Dedifferentiated amniotic fluid mesenchymal stem cell (primary cell): Measurements from ENCODE around the gene MYO3B.
"Not testable (repeated sequence)": the region's sequence is repeated elsewhere in the genome, so short reads cannot be mapped to it uniquely, and the experiment has no call there.

ENCODE experiments used
- DNase-seq: peaks from one replicate; pipeline ENCODE4 v3.0.0-alpha.2; 2016; ENCODE audit errors: extremely low spot score

The MYO3B gene

GRCh38 chr2:170568511-170568910 is 390.6 kb downstream of the MYO3B start:
- DNase-seq: no peak

- no peak for DNase-seq
These were observed 393.7 kb downstream of the MYO3B start for GRCh38 chr2:170571612-170572011.

GRCh38 chr2:170573671-170574070 is 395.7 kb downstream of the MYO3B start:
- no peak for DNase-seq

GRCh38 chr2:170576296-170576695 is 398.3 kb downstream of the MYO3B start:
- no peak for DNase-seq

GRCh38 chr2:170577356-170577755 is 399.4 kb downstream of the MYO3B start:
- DNase-seq: no peak

- no peak for DNase-seq
These were observed 400.7 kb downstream of the MYO3B start for GRCh38 chr2:170578606-170579005.

- DNase-seq: no peak
These were observed 401.6 kb downstream of the MYO3B start for GRCh38 chr2:170579511-170579910.

- no peak for DNase-seq
These were observed 404.4 kb downstream of the MYO3B start for GRCh38 chr2:170582313-170582712.

- no peak for DNase-seq
These were observed 405.0 kb downstream of the MYO3B start for GRCh38 chr2:170582751-170583463.

GRCh38 chr2:170585067-170585466 is 407.1 kb downstream of the MYO3B start:
- no peak for DNase-seq

GRCh38 chr2:170586571-170587095 is 408.7 kb downstream of the MYO3B start:
- no peak for DNase-seq

GRCh38 chr2:170587117-170587516 is 409.2 kb downstream of the MYO3B start:
- no peak for DNase-seq

- DNase-seq: no peak
These were observed 410.0 kb downstream of the MYO3B start for GRCh38 chr2:170587922-170588321.

GRCh38 chr2:170588729-170589128 is 410.8 kb downstream of the MYO3B start:
- no peak for DNase-seq

- DNase-seq: no peak
These were observed 418.6 kb downstream of the MYO3B start for GRCh38 chr2:170596576-170596975.

- DNase-seq: no peak
These were observed 420.1 kb downstream of the MYO3B start for GRCh38 chr2:170598067-170598395.

- no peak for DNase-seq
These were observed 423.5 kb downstream of the MYO3B start for GRCh38 chr2:170601489-170601888.

- DNase-seq: no peak
These were observed 427.9 kb downstream of the MYO3B start for GRCh38 chr2:170605862-170606261.

GRCh38 chr2:170607171-170607570 is 429.2 kb downstream of the MYO3B start:
- no peak for DNase-seq

GRCh38 chr2:170610615-170611014 is 432.7 kb downstream of the MYO3B start:
- DNase-seq: no peak

GRCh38 chr2:170618948-170619347 is 441.0 kb downstream of the MYO3B start:
- DNase-seq: not testable (repeated sequence)

GRCh38 chr2:170635094-170635493 is 457.1 kb downstream of the MYO3B start:
- not testable (repeated sequence) for DNase-seq

- DNase-seq: no peak
These were observed 461.7 kb downstream of the MYO3B start for GRCh38 chr2:170639635-170640034.

GRCh38 chr2:170641961-170642360 is 464.0 kb downstream of the MYO3B start:
- DNase-seq: no peak
